Activated CD8-positive, alpha-beta memory T cell treated with anti-CD3 and anti-CD28 coated beads, Interleukin-2, amount 50 U/mL, for 48 hours (primary cell): ENCODE results near the gene SFR1.

Experiments used
- DNase-seq: peaks from one replicate; pipeline ENCODE4 v3.0.0-alpha.2; 2020

SFR1 gene, protein sequence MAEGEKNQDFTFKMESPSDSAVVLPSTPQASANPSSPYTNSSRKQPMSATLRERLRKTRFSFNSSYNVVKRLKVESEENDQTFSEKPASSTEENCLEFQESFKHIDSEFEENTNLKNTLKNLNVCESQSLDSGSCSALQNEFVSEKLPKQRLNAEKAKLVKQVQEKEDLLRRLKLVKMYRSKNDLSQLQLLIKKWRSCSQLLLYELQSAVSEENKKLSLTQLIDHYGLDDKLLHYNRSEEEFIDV

DNA sequence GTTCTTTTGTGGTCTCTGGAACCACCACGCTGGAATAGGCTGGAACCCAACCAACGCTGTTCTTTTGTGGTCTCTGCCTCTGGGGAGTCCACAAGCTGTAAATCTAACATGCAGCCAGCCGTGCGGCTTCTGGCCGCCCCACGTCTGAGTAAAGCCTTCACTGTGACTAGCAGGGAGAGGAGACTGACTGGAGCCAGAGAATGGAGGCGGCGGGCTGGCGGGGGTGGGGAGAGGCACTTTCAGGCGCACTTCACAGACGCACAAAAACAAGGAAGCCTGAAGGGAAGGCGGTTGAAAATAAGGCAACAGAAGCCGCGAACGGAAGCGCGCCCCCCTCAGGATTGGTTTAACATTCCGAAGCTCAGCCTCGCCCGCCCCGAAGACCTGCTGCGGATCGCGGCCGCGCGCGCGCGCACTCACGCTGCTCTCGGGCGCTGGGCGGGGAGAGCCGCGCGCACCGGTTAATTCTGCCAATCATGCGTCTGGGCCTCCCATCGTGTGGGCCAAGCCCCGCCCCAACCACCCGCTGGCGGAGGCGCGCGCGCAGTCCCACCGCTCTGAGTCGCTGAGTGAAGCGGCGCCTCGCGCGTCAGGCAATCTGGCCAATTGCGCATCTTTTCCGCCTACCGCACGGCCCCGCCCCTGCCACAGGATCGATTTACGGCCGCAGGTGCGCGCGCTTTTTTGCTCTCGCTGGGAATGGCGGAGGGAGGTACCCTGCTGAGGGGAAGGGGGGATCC lies at the start of gene SFR1:
TSS of gene SFR1 (plus strand) at position 687 of the 740 bp plus-strand sequence. CDS start at position 700, 13 bp downstream.
- DNase-seq = peak; percentile 98

DNA sequence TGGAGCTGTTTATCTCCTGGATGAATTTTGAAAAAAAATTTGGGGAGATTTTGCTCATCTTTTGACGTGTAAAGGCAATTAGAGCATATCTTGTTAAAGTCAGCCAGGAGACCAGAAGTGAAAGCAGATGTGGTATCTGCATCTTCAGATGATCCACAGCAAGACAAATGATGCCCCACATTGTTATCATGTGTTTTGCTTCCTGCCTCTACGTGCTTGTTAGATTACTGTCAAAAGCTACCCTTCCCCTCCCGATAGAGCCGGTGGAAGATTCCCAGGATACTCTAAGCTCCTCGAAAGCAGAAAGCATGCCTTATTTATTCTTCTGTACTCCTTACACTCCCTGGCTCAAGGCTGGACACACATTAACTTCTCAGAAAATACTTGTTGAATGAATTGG lies 49.2 kb upstream of the SFR1 start:
- DNase-seq = no peak

DNA sequence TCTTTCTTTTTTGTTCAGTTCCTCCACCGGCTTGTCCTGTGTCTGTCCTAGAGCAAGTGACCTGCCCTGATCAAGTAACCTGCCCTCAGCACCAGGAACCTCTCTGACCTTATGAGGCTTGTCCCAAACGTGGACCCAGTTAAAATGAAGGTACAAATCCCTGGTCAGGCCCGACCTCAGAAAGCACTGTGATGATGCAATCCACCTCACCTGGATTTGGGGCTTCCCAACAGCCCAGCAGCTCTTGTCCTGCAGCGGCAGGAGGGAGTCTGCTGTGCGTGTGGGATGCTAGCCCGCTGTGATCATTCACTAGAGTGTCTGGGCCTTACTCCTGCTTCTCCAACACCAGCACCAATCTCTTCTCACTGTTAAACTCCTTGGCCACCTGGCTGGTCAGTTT lies 47.5 kb upstream of the SFR1 start:
- no peak for DNase-seq

DNA sequence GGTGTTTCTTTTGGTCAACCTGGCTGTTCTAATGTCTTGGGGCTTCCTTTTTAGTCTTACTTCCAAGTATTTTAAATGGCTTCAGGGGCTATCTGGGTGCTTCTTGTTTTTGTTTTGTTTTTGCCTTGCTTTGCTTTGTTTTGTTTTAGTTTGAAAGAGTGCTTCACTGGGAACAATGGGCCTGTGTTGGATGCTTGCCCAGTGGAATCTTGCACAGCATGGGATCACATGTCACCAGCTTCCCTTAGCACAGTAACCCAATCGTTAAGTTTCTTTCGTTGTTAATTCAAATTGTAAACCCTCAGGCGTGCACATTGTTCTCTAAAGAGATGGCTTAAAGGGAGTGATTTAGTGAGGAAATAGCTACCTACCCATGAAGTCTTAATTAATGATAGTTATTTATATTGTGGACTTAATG lies 45.2 kb upstream of the SFR1 start:
- no peak for DNase-seq

DNA sequence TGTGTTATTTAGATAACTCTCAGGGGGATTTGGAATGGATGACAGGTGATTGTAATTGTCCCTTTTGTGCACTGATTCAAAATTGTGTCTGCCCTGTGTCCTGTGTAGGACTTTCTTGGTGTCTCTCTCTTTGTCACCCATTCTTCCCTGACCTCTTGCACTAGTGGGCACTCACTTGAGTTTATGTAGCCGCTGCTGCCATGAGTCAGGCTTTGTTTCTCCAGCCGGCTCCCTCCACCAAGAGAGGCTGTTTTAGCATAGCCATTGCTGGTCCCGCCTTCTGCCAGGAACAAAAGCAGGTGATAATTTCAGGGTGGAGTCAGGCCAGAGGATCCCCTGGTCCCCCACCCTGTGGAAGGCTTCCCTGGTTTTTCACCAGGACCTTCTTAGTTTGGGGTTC lies 44.7 kb upstream of the SFR1 start:
- DNase-seq = no peak

DNA sequence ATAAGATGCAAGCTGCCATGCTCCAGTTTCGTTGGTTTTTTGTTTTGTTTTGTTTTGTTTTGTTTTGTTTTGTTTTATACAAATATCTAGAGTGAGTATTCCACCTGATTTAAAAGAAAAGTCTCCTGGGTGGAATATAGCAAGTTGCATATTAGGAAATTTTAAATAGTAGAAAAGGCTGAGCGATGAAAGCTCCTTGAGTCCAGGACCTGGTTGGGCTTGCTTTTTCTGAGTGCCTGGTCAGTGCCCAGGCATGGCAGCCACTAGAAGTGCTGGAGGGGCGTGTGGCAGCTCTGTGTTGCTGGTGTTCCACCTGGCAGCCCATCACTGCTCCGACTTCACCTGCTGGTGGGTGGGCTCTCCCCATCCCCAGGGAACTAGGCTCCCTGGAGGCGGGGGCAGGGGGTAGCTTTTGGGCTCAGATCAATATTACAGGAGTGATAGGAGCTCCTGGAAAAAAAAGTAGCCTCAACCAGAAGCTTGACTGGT lies 44.3 kb upstream of the SFR1 start:
- DNase-seq = no peak

DNA sequence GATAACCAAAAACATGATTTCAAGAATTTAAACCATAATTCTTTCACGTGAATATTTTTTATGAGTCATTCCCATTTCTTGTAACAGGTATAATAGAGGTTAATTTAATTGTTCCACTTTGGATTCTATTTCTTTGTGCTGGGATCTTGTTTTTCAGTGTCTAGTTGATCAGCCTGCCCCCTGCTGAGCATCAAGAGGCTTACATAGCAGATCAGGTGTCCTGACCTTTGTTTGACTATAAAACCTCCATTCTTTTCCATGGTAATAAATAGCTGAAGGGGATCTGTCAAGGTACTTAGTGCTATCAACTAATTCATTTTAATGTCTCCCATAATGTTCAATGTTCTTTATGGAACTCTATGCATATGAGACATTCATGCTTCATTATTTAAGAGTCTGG lies 41.2 kb upstream of the SFR1 start:
- DNase-seq = no peak

DNA sequence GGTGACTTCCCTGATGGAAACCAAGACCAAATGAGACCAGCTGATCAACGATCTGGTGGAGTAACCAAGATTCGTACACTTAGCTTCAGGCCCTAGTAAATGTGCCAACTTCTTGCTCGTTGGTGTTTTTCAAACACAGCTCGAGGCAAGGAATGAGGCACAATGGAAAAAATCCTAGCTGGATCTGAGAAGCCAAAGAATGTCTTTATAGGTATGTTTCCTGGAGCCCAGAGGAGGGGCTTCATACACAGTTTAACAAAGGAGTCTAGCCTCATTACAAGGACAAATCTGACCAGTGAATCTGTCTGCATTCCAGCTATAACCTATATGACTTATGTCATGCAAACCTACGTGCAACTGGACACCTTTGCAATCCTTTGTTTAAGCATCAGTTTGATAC lies 40.0 kb upstream of the SFR1 start:
- no peak for DNase-seq

DNA sequence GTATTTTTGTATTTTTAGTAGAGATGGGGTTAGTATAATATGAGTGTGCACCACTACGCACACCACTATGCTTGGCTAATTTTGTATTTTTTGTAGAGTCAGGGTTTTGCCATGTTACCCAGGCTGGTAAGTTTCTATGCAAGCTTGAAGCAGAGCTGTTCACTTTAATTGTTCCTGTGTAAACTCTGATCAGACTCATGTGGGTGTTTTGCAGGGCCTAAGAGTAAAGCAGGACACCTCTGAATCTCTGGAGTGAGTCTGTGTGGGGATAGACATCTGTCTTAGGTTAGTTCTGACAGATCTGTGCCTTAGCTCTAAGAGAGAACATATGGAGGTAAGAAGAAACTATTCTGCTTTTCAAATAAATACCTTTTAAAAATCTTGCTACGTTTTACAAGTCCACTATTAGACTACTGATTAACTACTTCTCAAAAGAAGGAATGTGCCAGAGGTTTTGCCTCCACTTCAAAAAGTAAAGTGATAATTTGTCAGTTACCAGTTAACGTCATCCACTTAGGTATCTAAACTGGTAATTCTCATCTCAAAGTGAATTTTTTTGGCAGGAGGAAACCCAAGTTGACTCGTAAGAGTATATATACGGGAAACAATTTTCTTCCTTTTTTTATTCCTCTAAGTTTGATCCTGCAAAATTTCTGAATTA lies 37.4 kb upstream of the SFR1 start:
- DNase-seq = no peak

DNA sequence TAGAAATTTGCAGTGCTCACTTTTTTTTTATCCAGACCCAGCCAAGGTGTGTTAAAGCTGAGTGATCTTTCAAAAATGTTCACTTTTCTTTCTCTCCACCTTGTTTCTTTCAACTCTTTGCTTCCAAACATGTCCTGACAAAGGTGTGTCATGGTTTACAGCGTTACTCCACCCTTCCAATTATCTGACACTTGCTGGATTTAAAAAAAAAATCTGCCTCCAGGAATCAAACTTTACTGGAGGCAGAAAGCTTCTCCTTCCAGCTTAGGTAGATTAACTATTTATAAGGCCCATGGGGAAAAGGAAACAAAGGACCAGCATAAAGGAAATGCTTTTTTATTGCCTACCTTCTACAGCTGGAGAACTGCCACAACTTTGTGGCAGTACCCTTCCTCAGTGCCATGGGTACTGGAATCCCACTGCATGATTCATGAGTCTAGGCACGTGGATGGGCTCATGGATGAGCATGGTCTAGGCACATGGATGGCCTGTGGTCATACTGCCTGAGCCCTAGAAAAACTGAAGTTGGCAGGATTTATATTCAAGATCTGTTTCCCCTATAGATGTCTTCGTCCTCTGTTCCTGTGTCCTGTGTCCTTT lies 36.1 kb upstream of the SFR1 start, which contains the start of gene COL17A1:
TSS of gene COL17A1 (minus strand) at position 80 of the 600 bp plus-strand sequence. CDS start 5,207 bp downstream, outside the sequence.
- DNase-seq = no peak

DNA sequence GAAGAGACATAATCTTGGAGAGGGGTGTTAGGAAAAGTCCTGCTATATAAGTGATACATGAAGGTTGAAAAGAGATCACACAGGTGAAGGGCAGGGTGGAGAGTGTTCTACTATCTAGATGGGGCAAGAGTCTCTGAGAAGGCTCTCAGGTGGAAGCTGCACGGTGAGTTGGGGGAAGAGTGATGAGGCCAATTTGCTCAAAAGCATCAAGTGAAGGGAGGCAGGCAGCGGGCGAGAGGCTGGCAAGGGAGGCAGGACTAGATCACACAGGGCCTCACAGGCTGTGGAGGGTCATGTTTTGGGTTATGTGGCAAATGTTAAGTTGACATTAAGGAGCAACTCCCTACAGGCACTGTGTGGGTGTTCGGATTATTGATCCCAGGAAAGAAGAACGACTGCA lies 33.7 kb upstream of the SFR1 start:
- DNase-seq = no peak

DNA sequence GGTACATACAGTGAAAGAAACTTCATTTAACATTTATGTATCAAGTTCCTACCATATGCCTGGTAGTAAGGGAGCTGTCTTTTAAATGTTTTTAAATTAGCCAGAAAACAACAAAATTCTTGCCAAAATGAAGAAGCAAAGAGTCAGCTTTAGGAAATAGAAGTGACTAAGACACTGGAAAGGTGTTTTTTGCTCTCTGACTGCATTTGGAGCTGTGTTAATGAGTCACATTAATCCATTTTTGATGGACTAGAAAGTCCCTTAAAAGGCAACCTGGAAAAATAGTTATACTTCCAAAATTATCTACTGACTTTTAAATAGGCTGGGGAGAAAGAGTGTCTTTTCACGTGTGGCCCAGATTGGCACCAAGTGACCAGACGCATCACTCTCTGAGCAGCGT lies 32.4 kb upstream of the SFR1 start:
- DNase-seq = no peak

DNA sequence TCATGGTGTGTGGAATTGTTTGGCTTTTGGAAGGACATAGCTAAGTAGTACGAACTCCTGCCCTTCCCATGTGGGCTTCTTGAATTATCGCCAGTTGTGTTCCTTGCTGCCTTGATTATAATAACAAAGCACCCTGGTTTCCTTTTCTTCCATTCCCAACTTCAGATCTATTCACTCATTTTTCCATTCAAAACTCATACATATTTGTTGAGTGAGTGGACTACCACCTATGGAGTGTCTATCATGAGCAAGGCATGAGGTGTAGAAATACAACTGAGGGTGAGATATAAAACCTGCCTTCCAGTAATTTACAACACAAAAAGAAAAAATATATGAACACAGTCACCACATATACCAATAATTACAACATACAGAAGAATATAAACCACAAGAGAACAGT lies 31.4 kb upstream of the SFR1 start:
- no peak for DNase-seq

DNA sequence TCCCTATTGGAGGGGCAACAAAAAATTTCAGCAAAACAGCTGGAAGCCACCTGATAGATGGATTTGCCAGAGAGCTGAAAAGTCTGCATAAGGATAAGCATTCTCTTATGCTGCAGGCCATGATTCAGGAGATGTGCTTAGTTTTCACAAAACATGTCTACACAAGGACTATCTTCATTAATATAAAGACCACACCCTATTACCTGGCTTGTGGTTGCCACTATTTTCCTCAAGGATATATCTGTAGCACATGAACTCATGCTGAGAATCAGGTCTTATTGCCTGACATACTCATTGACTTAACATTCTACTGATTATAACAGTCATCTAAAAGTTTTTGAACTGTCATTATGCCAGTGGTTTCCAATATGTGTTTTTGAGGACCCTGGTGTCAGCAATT lies 29.2 kb upstream of the SFR1 start:
- no peak for DNase-seq

DNA sequence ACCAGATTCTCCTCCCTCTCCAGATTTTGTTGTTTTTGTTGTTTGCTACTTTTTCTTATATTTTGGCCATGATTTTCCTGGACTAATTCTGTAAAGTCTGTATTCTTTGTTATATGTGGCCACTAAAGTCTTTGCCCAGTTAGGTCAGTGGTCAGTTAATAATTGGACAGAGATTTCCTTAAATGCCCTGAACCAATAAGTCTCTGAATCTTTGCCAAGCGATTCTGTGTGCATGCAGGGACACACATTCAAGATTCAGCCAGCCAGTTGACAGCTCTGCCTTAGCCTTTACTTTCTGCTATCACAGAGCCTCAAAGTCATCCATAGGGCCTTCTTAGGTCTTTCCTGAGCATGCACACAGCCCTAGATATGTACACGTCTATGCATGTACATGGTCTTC lies 25.3 kb upstream of the SFR1 start:
- DNase-seq = no peak

DNA sequence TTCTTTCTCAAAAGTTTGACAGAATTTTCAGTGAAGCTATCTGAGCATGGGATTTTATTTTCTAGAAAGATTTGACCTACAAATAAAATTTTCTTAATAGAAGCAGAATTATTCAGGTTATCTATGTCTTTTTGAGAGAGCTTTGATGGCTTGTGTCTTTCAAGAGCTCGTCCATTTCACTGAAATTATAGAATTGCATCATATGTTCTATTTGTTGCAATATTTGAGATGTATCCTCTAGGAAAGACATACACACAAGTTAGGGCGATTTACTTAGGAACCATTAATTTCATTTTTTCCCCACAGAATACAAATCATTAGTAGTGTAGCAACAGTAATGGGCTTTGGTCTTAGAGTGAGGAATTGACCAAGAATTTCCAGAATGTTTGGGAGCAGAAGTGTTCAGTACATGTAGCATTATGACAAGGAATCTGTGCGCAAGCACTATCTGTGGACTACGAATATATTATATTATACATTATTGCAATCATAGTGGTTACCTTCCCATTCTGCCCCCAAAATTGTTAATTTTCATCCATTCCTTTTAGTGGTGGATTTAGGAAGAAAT lies 23.5 kb upstream of the SFR1 start:
- DNase-seq = no peak

DNA sequence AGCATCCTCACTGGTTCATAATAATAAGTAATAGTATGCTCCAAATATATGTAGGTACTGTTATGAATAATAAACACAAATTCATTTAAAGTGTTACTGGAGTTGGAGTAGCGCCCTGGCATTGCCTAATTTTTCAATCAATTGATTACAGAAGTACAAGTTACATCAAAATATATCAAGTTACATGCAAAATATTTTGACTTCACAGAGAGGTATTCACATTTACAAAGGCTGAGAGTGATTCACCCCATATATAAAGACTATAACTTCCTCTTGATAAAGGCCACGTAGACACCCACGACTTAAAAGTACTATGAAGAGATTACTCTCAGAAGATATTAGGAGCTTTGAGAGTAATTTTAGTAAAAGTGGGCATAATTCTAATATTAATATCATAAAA lies 22.7 kb upstream of the SFR1 start:
- DNase-seq = no peak

DNA sequence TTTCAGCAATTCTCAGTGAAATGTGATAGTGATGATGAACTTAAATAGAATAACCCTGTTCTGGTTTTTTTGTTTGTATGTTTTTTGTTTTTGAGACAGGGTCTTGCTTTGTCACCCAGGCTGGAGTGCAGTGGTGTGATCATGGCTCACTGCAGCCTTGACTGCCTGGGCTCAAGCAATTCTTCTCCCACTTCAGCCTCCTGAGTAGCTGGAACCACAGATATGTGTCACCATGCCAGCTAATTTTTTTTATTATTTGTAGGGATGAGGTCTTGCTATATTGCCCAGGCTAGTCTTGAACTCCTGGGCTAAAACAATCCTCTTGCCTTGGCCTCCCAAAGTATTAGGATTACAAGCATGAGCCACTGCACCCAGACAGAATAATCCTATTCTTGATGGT lies 22.0 kb upstream of the SFR1 start:
- no peak for DNase-seq

DNA sequence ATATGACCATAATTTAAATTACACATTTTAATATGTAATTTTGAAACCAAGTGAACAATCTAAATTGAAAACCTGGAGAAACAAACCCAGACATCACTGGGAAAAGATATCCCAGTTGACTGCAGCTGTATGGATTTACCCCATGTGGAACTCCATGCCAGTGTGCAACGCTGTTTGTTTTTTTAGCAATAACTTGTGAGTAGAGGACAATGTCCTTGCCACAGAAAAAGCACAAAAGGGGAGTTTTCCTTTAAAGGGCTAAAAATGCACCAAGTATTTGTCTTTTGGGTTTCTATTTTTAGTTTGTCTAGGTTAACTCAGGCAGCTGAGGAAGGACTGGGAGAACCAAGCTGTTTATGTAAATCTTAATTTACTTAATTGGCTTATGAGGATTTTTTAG lies 21.2 kb upstream of the SFR1 start:
- no peak for DNase-seq

DNA sequence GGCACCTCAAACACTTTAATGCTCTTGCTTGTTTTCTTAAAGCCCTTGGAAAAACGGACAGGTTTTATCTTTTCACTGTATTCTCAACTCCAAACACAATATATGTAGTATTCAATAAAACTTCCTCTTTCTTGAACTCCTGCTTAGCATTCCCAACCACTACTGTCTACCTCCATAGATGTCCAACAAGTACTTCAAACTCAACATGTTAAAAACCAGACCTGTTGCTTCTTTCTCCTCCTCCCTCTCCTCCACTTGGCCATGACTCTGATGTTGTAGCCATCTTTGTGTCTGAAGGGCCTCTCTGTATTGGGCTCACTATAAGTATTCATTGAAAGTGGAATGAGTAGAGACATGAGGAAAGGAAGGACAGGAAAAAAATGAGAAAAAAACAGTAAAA lies 20.1 kb upstream of the SFR1 start:
- DNase-seq = no peak

DNA sequence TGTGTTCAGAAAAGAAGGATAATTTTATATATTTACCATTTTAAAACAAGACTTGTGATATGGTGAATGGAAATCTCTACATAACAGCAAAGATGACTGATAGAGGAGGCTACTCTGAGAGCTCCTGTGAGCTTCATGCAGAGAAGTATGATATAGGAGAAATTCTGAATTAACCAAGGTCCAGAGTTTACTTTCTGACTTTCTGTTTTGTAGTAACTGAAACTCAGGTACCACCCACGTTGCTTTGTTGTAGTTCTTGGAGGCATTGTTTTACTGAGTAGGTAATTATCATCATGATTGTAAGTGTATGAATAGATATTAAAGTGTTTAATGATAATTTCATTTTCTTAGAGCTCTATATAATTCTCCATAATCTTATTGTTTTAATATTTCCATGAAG lies 18.0 kb upstream of the SFR1 start:
- DNase-seq = no peak

DNA sequence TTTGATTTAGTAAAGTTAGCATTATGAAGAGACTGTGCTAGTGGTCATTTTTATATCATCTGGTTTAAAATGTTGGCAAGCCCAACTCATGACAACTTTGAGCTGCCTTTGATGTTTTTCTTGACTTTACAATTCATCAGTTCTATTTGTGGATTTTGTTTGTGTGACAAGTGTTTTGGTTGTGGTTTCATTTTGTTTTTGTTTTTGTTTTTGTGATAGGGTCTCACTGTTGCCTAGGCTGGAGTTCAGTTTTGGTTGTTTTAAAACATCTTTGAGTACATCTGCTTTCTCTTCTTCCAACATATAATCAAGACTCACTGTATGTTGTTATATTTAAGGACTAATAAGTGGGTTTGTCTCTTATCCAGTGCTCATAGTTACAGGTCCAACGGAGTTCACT lies 17.6 kb upstream of the SFR1 start:
- no peak for DNase-seq

DNA sequence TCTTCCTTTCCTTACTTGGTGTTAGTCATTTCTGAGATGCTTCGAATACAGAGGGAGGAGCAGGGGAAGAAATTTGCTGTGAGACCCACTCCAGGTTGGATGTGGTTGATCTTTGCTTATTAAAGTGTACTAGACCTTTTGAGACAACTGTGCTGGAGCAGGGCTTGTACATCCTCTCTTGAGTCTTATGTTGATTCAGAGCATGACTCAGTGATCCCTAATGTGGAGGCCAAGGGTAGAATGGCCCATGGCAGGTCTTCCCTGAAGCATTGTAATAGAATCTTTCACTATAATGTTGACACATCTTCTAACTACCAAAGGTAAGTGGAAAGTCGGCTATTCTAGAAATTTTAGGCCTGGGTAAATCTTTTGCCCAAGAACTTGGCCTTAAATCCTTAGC lies 17.0 kb upstream of the SFR1 start:
- no peak for DNase-seq
